ENCODE measurements around the gene FASTKD3. TPM values are rescaled to one million over a fixed set of nuclear protein-coding genes. Genes with fewer than 3 reads are reported as not detected.

The FASTKD3 gene
- total and polyA plus RNA-seq, 2 experiments from 2014 or later: 9.3 to 10.6 TPM

GRCh38 chr5:7867260-7867659 lies 1.6 kb downstream of the FASTKD3 start:
- Histone ChIP-seq H3K79me2 (ENCODE audit: insufficient read depth) (peaks cover 62% of the 10 kb centered on the region), H3K9ac (no peak overlapping the region), H3K4me3 (no peak overlapping the region; the same call in 1 of the 2 replicates), H3F3A (ENCODE audit: insufficient read depth) (no peaks in the 10 kb centered on the region), H3K27ac (no peak overlapping the region), H3K4me1 (ENCODE audit: insufficient read depth) (peaks cover 12% of the 10 kb centered on the region), H2AFZ (no peak overlapping the region), H3K9me2 (ENCODE audit: insufficient read depth) (no peaks in the 10 kb centered on the region), H3K27me3 (replicated peaks; ENCODE audit: insufficient read depth) (no peaks in the 10 kb centered on the region), H3K4me2 (ENCODE audit: unreplicated experiment) (peak overlapping the region; percentile 100), H4K20me1 (ENCODE audit: insufficient read depth) (no peaks in the 10 kb centered on the region), H3K36me3 (ENCODE audit: low read depth) (peaks cover 15% of the 10 kb centered on the region), H3K9me3 (ENCODE audit: low read depth) (no peaks in the 10 kb centered on the region)
- 75 to 84% methylated on average over 3 of the region's 3 CpGs for WGBS, 2 experiments (ENCODE audit: low coverage in 1 of 2, low lambda C conversion rate in 2 of 2, missing lambda C conversion rate in 2 of 2)
- no peak for TF ChIP-seq EZH2phosphoT487 (IDR thresholded peaks at IDR 0.05; ENCODE audit: insufficient read depth, low read depth)
- TF ChIP-seq EZH2 (IDR thresholded peaks at IDR 0.05; ENCODE audit: insufficient read depth, poor library complexity, severe bottlenecking): no peak
- in situ Hi-C loops (cut with MboI): no loop called here
- no peak for DNase-seq

- Histone ChIP-seq H3K36me3 (ENCODE audit: low read depth) (peaks cover 26% of the 10 kb centered on the region), H4K20me1 (ENCODE audit: insufficient read depth) (no peaks in the 10 kb centered on the region), H3K9me2 (ENCODE audit: insufficient read depth) (no peaks in the 10 kb centered on the region), H3K27me3 (replicated peaks; ENCODE audit: insufficient read depth) (no peaks in the 10 kb centered on the region), H3K79me2 (ENCODE audit: insufficient read depth) (peaks cover 51% of the 10 kb centered on the region), H3K9me3 (ENCODE audit: low read depth) (no peaks in the 10 kb centered on the region), H3K4me2 (ENCODE audit: unreplicated experiment) (no peak overlapping the region), H3F3A (ENCODE audit: insufficient read depth) (no peaks in the 10 kb centered on the region), H2AFZ (no peak overlapping the region), H3K4me1 (ENCODE audit: insufficient read depth) (peaks cover 12% of the 10 kb centered on the region), H3K4me3 (no peak overlapping the region), H3K9ac (no peak overlapping the region), H3K27ac (no peak overlapping the region)
- 94 to 100% methylated on average over 2 of the region's 2 CpGs for WGBS, 2 experiments (ENCODE audit: low coverage in 1 of 2, low lambda C conversion rate in 2 of 2, missing lambda C conversion rate in 2 of 2)
- DNase-seq: no peak
- TF ChIP-seq EZH2phosphoT487 (IDR thresholded peaks at IDR 0.05; ENCODE audit: insufficient read depth, low read depth) (no peak), EZH2 (IDR thresholded peaks at IDR 0.05; ENCODE audit: insufficient read depth, poor library complexity, severe bottlenecking) (no peak)
- in situ Hi-C loops (cut with MboI): no loop called here
These were observed 2.6 kb downstream of the FASTKD3 start for GRCh38 chr5:7866196-7866595.

- no peaks in the 10 kb centered on the region for H3K4me1 ChIP-seq (ENCODE audit: insufficient read depth)
- no peaks in the 10 kb centered on the region for H3K9me2 ChIP-seq (ENCODE audit: insufficient read depth)
- in situ Hi-C loops (cut with MboI): no loop called here
- DNase-seq: no peak
- no peak overlapping the region for H2AFZ ChIP-seq
- H4K20me1 ChIP-seq (ENCODE audit: insufficient read depth): no peaks in the 10 kb centered on the region
- no peak overlapping the region for H3K4me3 ChIP-seq
- H3K79me2 ChIP-seq (ENCODE audit: insufficient read depth): no peaks in the 10 kb centered on the region
- H3K4me2 ChIP-seq (ENCODE audit: unreplicated experiment): no peak overlapping the region
- no peak overlapping the region for H3K27ac ChIP-seq
- TF ChIP-seq EZH2 (IDR thresholded peaks at IDR 0.05; ENCODE audit: insufficient read depth, poor library complexity, severe bottlenecking) (no peak), EZH2phosphoT487 (IDR thresholded peaks at IDR 0.05; ENCODE audit: insufficient read depth, low read depth) (no peak)
- H3K27me3 ChIP-seq (replicated peaks; ENCODE audit: insufficient read depth): no peaks in the 10 kb centered on the region
- H3F3A ChIP-seq (ENCODE audit: insufficient read depth): no peaks in the 10 kb centered on the region
- H3K9me3 ChIP-seq (ENCODE audit: low read depth): no peaks in the 10 kb centered on the region
- peaks cover 39% of the 10 kb centered on the region for H3K36me3 ChIP-seq (ENCODE audit: low read depth)
- H3K9ac ChIP-seq: no peak overlapping the region
- WGBS, 2 experiments (ENCODE audit: low coverage in 1 of 2, low lambda C conversion rate in 2 of 2, missing lambda C conversion rate in 2 of 2): 80 to 84% methylated on average over 9 of the region's 9 CpGs
These were observed 10.8 kb downstream of the FASTKD3 start for GRCh38 chr5:7857926-7858632.

- Histone ChIP-seq H3K9me3 (ENCODE audit: low read depth) (no peaks in the 10 kb centered on the region), H3K9ac (no peak overlapping the region), H2AFZ (no peak overlapping the region), H3K36me3 (ENCODE audit: low read depth) (peaks cover 35% of the 10 kb centered on the region), H3K4me1 (ENCODE audit: insufficient read depth) (no peaks in the 10 kb centered on the region), H3K27ac (no peak overlapping the region), H3F3A (ENCODE audit: insufficient read depth) (no peaks in the 10 kb centered on the region), H3K4me2 (ENCODE audit: unreplicated experiment) (no peak overlapping the region), H3K27me3 (replicated peaks; ENCODE audit: insufficient read depth) (no peaks in the 10 kb centered on the region), H3K4me3 (no peak overlapping the region), H3K79me2 (ENCODE audit: insufficient read depth) (no peaks in the 10 kb centered on the region), H3K9me2 (ENCODE audit: insufficient read depth) (no peaks in the 10 kb centered on the region), H4K20me1 (ENCODE audit: insufficient read depth) (no peaks in the 10 kb centered on the region)
- 79 to 82% methylated on average over 5 of the region's 5 CpGs for WGBS, 2 experiments (ENCODE audit: low coverage in 1 of 2, low lambda C conversion rate in 2 of 2, missing lambda C conversion rate in 2 of 2)
- in situ Hi-C loops (cut with MboI): no loop called here
- DNase-seq: no peak
- TF ChIP-seq EZH2 (IDR thresholded peaks at IDR 0.05; ENCODE audit: insufficient read depth, poor library complexity, severe bottlenecking) (no peak), EZH2phosphoT487 (IDR thresholded peaks at IDR 0.05; ENCODE audit: insufficient read depth, low read depth) (no peak)
These were observed 11.5 kb downstream of the FASTKD3 start for GRCh38 chr5:7857361-7857760.

All from GM23248 (cell line).